T-helper 17 cell (primary cell): Measurements from ENCODE around the gene MUC5B. TPM values are rescaled to one million over a fixed set of nuclear protein-coding genes. Genes with fewer than 3 reads are reported as not detected.
"Not testable (repeated sequence)": the region's sequence is repeated elsewhere in the genome, so short reads cannot be mapped to it uniquely, and the experiment has no call there.

Experiments
- ATAC-seq: fragments of 150-1000 bp; cut with Tn5 transposase; 2 replicates; pipeline ENCODE4 v1.10.0; 2021; ENCODE audit warnings: mild to moderate bottlenecking, moderate library complexity
- DNase-seq, 3 donors: peaks; one replicate each; pipeline versions ENCODE4 v3.0.0 to v3.0.0-alpha.2; 2020 to 2021
- H3K9me3 ChIP-seq: one replicate; pipeline ENCODE4 v1.7.0; 2013; ENCODE audit warnings: low read length, mild to moderate bottlenecking; ENCODE audit not compliant: control insufficient read depth, poor library complexity, severe bottlenecking
- H3K27ac Mint-ChIP-seq: one replicate; pipeline ENCODE4 v1.8.0; 2022; ENCODE audit warnings: mild to moderate bottlenecking, moderate library complexity, mixed read lengths
- H3K27me3 Mint-ChIP-seq: one replicate; pipeline ENCODE4 v1.8.0; 2022; ENCODE audit warnings: mixed read lengths
- H3K36me3 Mint-ChIP-seq: one replicate; pipeline ENCODE4 v1.8.0; 2022; ENCODE audit warnings: low read depth, mixed read lengths
- H3K4me1 Mint-ChIP-seq: one replicate; pipeline ENCODE4 v1.8.0; 2022; ENCODE audit warnings: mild to moderate bottlenecking, mixed read lengths
- H3K4me3 Mint-ChIP-seq: one replicate; pipeline ENCODE4 v1.8.0; 2022; ENCODE audit warnings: mild to moderate bottlenecking, moderate library complexity, mixed read lengths
- total RNA-seq, 4 donors: library from RNA in 2 of 4; stranded (reverse) in 2 of 4; gene quantifications; one replicate each; pipeline ENCODE4 v1.2.3 and lab custom pipeline; 2022 to 2026

The MUC5B gene, protein sequence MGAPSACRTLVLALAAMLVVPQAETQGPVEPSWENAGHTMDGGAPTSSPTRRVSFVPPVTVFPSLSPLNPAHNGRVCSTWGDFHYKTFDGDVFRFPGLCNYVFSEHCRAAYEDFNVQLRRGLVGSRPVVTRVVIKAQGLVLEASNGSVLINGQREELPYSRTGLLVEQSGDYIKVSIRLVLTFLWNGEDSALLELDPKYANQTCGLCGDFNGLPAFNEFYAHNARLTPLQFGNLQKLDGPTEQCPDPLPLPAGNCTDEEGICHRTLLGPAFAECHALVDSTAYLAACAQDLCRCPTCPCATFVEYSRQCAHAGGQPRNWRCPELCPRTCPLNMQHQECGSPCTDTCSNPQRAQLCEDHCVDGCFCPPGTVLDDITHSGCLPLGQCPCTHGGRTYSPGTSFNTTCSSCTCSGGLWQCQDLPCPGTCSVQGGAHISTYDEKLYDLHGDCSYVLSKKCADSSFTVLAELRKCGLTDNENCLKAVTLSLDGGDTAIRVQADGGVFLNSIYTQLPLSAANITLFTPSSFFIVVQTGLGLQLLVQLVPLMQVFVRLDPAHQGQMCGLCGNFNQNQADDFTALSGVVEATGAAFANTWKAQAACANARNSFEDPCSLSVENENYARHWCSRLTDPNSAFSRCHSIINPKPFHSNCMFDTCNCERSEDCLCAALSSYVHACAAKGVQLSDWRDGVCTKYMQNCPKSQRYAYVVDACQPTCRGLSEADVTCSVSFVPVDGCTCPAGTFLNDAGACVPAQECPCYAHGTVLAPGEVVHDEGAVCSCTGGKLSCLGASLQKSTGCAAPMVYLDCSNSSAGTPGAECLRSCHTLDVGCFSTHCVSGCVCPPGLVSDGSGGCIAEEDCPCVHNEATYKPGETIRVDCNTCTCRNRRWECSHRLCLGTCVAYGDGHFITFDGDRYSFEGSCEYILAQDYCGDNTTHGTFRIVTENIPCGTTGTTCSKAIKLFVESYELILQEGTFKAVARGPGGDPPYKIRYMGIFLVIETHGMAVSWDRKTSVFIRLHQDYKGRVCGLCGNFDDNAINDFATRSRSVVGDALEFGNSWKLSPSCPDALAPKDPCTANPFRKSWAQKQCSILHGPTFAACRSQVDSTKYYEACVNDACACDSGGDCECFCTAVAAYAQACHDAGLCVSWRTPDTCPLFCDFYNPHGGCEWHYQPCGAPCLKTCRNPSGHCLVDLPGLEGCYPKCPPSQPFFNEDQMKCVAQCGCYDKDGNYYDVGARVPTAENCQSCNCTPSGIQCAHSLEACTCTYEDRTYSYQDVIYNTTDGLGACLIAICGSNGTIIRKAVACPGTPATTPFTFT (N-terminal part only)
- total RNA-seq (not detected), total RNA-seq (lab: John Stamatoyannopoulos, UW) (0 reads per million in 2 donors)

DNA sequence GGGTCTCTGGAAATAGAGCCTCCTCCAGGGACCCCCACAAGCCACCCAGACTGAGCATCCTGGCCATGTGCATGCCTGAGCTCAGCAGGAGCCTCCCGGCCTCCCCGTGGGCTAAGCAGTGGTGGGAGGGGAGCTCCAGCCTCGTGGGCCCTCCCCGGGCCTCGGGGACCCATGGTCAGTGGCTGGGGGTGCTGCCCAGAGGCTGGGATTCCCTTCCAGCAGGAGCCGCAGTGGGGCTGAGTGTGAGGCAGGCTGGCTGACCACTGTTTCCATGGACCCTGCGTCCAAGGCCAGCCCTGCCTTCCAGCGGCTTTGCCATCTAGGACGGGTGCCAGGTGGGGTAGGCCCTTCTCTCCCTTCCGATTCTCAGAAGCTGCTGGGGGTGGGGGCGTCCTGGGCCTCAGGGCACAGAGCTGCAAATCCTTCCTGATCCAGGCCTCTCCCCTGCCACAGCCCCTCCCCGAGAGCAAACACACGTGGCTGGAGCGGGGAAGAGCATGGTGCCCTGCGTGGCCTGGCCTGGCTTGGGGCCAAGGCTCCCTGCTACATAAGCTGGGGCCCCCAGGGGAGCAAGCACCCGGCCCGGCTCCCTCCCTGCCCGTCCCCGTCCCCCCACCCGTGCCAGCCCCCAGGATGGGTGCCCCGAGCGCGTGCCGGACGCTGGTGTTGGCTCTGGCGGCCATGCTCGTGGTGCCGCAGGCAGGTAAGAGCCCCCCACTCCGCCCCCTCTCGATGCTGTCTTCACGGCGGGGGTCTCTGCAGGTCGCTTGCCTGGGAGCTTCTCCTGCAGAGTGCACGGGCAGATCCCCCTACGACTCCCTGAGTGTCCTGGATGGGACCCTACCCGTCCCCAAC is at the start of gene MUC5B:
Gene MUC5B (plus strand): TSS at position 576 of the 855 bp plus-strand sequence. CDS start 58 bp downstream, at position 634.
- no peaks in the 10 kb centered on the region for H3K9me3 ChIP-seq
- H3K27me3 Mint-ChIP-seq: peaks cover 7% of the 10 kb centered on the region
- H3K27ac Mint-ChIP-seq: no peak within 1 kb of the TSS
- ATAC-seq (no peak), DNase-seq (peak in 1 of 3 donors; percentile 5)
- no peaks in the 10 kb centered on the region for H3K4me1 Mint-ChIP-seq
- no peak within 1 kb of the TSS for H3K4me3 Mint-ChIP-seq
- no peaks in the 10 kb centered on the region for H3K36me3 Mint-ChIP-seq

DNA sequence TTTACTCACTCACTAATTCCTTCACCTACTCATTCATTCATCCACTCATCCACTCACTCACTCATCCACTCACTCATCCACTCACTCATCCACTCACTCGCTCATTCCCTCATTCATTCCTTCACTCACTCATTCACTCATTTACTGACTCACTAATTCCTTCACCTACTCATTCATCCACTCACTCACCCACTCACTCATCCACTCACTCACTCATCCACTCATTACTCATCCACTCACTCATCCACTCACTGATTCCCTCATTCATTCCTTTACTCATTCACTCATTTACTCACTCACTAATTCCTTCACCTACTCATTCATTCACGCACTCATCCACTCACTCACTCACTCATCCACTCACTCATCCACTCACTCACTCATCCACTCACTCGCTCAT is 49.5 kb upstream of the MUC5B start:
- not testable (repeated sequence) for H3K4me3 Mint-ChIP-seq, H3K36me3 Mint-ChIP-seq, H3K4me1 Mint-ChIP-seq, H3K27ac Mint-ChIP-seq, H3K27me3 Mint-ChIP-seq, ATAC-seq, H3K9me3 ChIP-seq, DNase-seq

DNA sequence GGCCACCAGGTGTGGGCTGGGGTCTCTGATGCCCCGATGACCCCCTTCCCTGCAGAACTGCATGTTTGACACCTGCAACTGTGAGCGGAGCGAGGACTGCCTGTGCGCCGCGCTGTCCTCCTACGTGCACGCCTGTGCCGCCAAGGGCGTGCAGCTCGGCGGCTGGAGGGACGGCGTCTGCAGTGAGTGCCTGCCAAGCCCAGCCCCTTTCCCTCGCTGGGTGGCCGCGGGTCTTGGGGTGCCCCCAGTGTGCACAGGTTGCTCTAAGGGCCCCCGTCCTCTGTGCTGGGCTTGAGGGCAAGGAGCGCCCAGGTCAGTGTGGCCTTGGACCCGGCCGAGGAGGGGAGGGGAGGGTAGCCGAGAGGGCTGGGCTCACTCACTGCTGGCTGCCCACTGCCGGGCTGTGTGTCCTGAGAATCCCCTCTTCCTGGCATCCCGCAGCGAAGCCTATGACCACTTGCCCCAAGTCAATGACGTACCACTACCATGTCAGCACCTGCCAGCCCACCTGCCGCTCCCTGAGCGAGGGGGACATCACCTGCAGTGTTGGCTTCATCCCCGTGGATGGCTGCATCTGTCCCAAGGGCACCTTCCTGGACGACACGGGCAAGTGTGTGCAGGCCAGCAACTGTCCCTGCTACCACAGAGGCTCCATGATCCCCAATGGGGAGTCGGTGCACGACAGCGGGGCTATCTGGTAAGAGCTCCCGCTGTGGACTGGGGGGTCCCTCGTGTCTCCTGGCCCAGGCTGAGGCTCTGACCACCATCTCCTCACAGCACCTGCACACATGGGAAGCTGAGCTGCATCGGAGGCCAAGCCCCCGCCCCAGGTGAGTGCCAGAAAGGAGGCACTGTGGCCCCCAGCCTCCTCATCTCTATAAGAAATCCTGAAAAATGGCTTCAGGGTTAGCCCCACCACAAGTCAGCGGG is 48.2 kb upstream of the MUC5B start:
- no peaks in the 10 kb centered on the region for H3K9me3 ChIP-seq
- Mint-ChIP-seq H3K27ac (no peak overlapping the region), H3K4me1 (no peaks in the 10 kb centered on the region), H3K36me3 (no peaks in the 10 kb centered on the region), H3K4me3 (no peak overlapping the region), H3K27me3 (no peaks in the 10 kb centered on the region)
- DNase-seq (peak in 1 of 3 donors; percentile 9), ATAC-seq (no peak)

DNA sequence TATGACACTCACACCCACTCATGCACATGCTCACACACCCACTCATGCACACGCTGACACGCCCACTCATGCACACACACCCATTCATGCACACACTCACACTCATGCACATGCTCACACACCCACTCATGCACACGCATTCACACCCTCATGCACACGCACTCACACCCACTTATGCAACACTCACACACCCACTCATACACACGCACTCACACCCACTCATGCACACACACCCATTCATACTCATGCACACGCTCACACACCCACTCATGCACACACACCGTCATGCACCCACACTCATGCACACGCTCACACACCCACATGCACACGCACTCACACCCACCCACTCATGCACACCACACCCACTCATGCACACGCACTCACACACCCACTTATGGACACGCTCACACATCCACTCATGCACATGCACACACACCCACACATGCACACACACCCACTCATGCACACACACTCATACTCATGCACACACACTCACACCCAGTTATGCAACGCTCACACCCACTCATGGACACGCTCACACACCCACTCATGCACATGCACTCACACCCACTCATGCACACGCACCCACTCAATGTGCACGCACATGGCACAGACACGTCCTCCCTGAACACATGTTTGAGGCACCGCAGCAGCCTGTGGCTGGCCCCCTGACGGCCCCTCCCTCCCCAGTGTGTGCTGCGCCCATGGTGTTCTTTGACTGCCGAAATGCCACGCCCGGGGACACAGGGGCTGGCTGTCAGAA is 47.2 kb upstream of the MUC5B start:
- H3K27me3 Mint-ChIP-seq: no peaks in the 10 kb centered on the region
- no peaks in the 10 kb centered on the region for H3K9me3 ChIP-seq
- H3K36me3 Mint-ChIP-seq: no peaks in the 10 kb centered on the region
- DNase-seq (peak in 1 of 3 donors; percentile 6), ATAC-seq (no peak)
- no peak overlapping the region for H3K27ac Mint-ChIP-seq
- no peaks in the 10 kb centered on the region for H3K4me1 Mint-ChIP-seq
- H3K4me3 Mint-ChIP-seq: no peak overlapping the region

DNA sequence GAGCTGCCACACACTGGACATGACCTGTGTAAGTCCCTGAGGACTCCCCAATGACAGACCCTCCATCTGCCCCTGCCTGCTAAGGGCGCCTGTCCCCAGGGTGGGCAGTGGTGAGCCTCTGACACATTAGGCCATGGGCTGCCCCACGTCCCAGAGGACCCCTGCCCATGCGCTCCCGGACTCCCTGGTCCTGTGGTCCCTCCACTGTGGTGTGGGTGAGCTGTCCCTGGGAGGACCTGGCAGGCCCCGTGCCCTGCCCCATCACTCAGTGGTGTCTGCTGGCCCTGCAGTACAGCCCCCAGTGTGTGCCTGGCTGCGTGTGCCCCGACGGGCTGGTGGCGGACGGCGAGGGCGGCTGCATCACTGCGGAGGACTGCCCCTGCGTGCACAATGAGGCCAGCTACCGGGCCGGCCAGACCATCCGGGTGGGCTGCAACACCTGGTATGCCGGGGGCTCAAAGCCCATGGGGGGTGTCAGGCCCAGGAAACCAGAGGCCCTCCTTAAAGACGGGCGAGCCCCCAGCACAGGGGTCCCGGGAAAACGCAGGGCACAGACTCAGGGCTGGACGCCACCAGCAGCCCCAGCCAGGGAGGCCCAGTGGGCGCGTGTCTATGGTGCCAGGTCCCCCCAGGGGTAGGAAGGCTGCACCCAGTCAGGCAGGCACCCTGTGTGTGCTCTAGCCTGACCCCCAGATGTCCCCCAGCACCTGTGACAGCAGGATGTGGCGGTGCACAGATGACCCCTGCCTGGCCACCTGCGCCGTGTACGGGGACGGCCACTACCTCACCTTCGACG is 46.4 kb upstream of the MUC5B start:
- no peaks in the 10 kb centered on the region for H3K36me3 Mint-ChIP-seq
- no peaks in the 10 kb centered on the region for H3K9me3 ChIP-seq
- DNase-seq: peak in 1 of 3 donors; percentile 5
- H3K4me1 Mint-ChIP-seq: no peaks in the 10 kb centered on the region
- H3K27ac Mint-ChIP-seq: no peak overlapping the region
- no peaks in the 10 kb centered on the region for H3K27me3 Mint-ChIP-seq
- H3K4me3 Mint-ChIP-seq: no peak overlapping the region
- no peak for ATAC-seq

DNA sequence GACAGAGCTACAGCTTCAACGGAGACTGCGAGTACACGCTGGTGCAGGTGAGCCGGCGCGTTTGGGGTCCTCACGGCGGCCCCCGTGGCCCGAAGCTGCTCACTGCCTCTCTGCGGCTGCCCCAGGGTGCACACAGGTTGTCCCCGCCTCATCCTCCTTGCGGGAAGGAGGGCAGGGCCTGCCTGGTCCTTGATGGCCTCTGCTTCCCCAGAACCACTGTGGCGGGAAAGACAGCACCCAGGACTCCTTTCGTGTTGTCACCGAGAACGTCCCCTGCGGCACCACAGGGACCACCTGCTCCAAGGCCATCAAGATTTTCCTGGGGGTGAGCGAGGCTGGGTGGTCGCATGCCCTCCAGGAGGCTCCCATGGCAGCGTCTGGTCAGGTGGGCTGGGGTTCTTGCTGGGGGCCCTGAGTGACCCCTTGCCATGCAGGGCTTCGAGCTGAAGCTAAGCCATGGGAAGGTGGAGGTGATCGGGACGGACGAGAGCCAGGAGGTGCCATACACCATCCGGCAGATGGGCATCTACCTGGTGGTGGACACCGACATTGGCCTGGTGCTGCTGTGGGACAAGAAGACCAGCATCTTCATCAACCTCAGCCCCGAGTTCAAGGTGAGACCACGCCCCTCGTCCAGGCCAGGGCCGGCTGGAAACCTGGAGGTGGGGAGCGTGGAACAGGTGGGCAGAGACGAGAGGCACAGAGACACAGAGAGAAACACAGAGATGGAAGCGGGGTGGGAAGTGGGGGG is 45.7 kb upstream of the MUC5B start:
- Mint-ChIP-seq H3K4me3 (no peak overlapping the region), H3K36me3 (no peaks in the 10 kb centered on the region), H3K4me1 (no peaks in the 10 kb centered on the region), H3K27me3 (no peaks in the 10 kb centered on the region), H3K27ac (no peak overlapping the region)
- DNase-seq: no peak
- no peaks in the 10 kb centered on the region for H3K9me3 ChIP-seq
- no peak for ATAC-seq

DNA sequence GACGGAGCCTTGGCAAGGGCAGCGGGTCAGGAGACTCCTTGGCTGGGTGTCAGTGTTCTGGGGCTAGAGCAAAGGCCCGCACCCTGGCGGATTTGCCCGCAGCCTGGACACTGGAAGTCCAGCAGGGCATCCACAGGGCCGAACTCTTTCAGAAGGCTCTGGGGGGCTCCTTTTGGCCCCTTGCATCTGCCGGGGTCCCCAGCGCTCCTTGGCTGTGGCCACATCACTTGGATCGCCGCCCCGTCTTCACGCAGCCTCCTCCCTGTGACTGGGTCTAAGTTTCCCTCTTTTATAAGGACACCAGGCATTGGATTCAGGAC is 45.1 kb upstream of the MUC5B start:
- Mint-ChIP-seq H3K27ac (no peak overlapping the region), H3K4me3 (no peak overlapping the region), H3K36me3 (no peaks in the 10 kb centered on the region), H3K4me1 (no peaks in the 10 kb centered on the region), H3K27me3 (no peaks in the 10 kb centered on the region)
- DNase-seq: peak in 1 of 3 donors; percentile 3
- H3K9me3 ChIP-seq: no peaks in the 10 kb centered on the region
- ATAC-seq: no peak

DNA sequence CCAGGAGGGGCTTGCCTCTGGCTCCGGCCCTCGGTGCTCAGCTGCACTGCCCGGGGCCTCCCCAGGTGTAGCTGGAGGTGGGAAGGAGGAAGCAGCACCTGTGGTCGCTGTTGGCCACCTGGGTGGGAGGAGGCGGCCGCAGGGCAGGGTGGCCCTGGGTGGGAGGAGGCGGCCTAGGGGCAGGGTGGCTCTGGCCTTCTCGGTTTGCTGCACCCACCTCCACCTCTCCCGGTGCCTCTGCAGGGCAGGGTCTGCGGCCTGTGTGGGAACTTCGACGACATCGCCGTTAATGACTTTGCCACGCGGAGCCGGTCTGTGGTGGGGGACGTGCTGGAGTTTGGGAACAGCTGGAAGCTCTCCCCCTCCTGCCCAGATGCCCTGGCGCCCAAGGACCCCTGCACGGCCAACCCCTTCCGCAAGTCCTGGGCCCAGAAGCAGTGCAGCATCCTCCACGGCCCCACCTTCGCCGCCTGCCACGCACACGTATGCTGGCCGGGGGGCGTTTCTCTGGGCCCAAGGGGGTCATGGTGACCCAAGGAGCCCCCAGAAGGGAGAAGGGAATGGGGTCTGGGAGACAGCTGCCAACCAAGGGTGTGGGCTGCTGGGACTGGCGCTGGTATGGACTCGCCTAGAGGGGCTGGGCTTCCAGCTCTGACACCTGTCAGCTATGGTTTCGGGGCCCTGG is 44.5 kb upstream of the MUC5B start:
- DNase-seq (peak in 1 of 3 donors; percentile 4), ATAC-seq (no peak)

DNA sequence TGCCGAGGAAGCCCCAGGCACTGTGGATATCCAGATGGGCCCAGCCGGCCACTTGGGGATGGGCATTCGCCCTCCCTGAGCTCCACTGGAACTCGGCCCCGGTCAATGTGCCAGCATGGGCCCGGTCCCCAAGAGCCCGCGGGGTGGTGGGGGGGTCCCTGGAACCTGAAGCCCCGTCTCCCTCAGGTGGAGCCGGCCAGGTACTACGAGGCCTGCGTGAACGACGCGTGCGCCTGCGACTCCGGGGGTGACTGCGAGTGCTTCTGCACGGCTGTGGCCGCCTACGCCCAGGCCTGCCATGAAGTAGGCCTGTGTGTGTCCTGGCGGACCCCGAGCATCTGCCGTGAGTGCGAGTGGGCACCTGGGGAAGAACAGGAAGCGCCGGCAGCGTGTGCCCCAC is 44.0 kb upstream of the MUC5B start:
- H3K27ac Mint-ChIP-seq: no peak overlapping the region
- H3K36me3 Mint-ChIP-seq: no peaks in the 10 kb centered on the region
- DNase-seq (peak in 1 of 3 donors; percentile 4), ATAC-seq (no peak)
- no peaks in the 10 kb centered on the region for H3K9me3 ChIP-seq
- H3K4me1 Mint-ChIP-seq: no peaks in the 10 kb centered on the region
- H3K4me3 Mint-ChIP-seq: no peak overlapping the region
- H3K27me3 Mint-ChIP-seq: no peaks in the 10 kb centered on the region

More for the DNA sequence above, 44.5 kb upstream of the MUC5B start:
- no peak overlapping the region for H3K4me3 Mint-ChIP-seq
- no peaks in the 10 kb centered on the region for H3K36me3 Mint-ChIP-seq
- no peak overlapping the region for H3K27ac Mint-ChIP-seq
- H3K9me3 ChIP-seq: no peaks in the 10 kb centered on the region
- H3K27me3 Mint-ChIP-seq: no peaks in the 10 kb centered on the region
- H3K4me1 Mint-ChIP-seq: no peaks in the 10 kb centered on the region

DNA sequence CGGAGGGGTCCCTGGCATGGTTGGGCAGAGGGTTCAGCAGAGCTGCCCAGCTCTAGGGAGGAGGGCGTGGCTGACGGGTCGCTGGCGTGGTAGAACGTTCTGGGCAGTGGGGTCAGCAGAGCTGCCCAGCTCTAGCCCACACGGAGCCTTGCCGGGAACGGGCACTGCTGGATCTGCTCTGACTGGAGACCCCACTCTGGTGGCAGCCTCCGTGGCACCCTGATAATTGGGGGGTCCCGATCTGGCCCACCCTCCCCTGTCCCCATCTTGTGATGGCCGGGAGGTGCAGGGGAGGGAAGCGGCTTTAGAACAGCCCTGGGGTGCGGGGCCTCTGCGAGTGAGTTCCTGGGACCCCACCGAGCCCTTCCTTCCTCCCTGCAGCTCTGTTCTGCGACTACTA is 43.2 kb upstream of the MUC5B start:
- Mint-ChIP-seq H3K27ac (no peak overlapping the region), H3K27me3 (no peaks in the 10 kb centered on the region), H3K4me3 (no peak overlapping the region), H3K36me3 (no peaks in the 10 kb centered on the region), H3K4me1 (no peaks in the 10 kb centered on the region)
- H3K9me3 ChIP-seq: no peaks in the 10 kb centered on the region
- ATAC-seq (no peak), DNase-seq (peak in 1 of 3 donors; percentile 5)
